ENCODE results near the gene CD93.

CD93 gene
- total RNA-seq, result 1.2 to 1.8 reads per million in 2 donors

- DNase-seq, result no peak
Observed at GRCh38 chr20:23086056-23086566, at the start of gene CD93. Gene CD93, minus strand, starts transcription at chr20:23086324. Its CDS starts 132 bp downstream, at chr20:23086192.

DNA sequence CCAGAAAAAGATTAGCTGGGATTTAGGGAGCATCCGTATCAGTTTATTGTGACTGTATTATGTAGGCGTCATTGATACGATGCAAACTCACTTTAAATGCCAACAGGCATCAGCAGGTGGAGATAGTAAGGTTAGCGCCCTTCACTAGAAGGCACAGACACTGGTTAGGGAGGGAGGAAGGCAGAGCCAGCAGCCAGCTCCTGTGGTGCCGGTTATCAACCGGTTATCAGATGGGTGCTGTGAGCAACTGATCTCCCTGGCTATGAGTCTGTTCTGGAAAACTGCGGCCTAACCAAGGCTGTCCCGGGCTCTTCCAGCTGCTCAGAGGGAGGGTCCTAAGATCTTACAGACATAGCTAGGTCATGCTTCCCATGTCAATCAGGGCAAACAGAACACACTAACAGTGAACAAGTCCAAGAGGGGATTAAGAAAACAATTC, 47.5 kb upstream of the CD93 start:
- no peak for DNase-seq

DNA sequence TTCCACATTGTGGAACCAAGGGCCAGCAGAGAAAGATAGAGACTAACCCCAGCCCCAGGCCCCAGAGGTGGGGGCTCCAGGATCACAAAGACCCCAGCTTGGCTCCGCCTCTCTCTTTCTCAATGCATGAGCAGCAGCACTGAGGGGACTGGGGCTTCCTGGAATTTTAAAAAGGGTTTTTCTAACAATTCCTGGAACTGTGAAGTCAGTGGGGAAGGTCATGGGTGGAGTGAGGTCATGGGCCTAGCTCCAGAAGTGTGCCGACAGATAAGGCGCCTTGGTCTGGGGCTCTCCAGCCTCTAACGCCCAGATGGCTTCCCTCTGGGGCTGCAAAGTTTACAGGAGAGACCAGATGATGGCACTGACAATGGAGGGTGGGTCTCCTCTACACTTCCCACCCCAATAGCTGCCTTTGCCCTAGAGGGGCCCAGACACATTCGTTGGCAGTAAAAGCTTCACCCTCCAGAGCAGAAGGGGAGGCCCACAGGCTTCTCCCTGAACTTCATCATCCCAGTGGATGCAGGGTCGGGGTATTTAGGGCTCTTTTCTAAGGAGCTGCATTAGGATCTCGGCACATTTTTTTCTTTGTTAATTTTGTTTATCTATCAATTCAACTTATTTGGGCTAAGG, 46.9 kb upstream of the CD93 start:
- no peak for DNase-seq

DNA sequence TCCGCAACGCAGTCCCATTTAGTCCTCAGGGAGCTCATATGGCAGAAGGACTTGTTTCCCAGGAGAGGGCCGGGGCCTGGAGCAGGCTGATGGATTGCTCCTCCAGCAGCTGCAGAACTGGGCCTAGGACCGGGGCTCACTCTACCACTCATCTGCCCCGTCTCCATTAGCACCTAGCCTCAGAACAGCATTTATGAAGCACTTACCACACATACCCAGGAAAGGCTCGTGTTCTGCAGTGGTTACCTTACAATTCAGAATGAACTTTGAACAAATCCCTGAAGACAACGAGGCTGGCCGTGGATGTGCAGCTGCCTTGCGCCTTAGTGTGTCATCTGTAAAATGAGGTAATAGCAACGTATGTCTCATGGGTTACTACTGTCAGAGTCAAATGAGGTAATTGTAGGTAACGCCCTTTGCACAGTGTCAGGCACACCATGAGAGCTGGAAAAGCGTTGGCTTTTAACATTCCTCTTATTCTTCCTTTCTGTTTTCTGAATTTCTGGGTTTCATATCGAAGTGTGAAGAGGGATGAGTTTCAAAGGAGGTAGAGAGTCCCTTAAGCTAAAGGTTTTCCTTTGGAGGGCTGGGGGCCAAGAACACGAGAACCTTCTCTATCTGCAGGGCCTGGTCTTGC, 46.3 kb upstream of the CD93 start:
- no peak for DNase-seq

DNA sequence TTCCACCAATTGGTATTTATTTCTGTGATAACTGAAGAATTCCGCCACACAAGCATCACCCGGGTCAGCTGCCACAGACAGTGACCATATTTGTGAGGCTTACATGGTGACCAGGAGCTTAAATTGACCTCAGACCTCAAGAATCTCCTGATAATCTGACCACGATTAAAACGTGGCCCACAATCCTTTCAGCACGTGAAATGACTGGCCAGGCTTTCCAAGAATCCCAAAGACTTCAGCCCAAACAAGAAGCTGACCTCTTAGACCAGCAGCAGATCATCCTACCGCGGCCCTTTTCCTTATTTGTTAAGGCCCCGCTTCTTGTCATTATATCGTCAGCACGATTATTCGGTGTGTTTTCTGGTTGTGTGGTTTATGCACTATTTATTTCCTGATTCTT, 45.6 kb upstream of the CD93 start:
- no peak for DNase-seq

- no peak for DNase-seq
Observed at GRCh38 chr20:23130622-23131140, 44.6 kb upstream of the CD93 start.

GRCh38 chr20:23129891-23130621, 43.9 kb upstream of the CD93 start:
- DNase-seq, result no peak

- no peak for DNase-seq
Observed at GRCh38 chr20:23129266-23129665, 43.1 kb upstream of the CD93 start.

- no peak for DNase-seq
Observed at GRCh38 chr20:23128461-23129125, 42.5 kb upstream of the CD93 start.

GRCh38 chr20:23127506-23128279, 41.6 kb upstream of the CD93 start:
- no peak for DNase-seq

DNA sequence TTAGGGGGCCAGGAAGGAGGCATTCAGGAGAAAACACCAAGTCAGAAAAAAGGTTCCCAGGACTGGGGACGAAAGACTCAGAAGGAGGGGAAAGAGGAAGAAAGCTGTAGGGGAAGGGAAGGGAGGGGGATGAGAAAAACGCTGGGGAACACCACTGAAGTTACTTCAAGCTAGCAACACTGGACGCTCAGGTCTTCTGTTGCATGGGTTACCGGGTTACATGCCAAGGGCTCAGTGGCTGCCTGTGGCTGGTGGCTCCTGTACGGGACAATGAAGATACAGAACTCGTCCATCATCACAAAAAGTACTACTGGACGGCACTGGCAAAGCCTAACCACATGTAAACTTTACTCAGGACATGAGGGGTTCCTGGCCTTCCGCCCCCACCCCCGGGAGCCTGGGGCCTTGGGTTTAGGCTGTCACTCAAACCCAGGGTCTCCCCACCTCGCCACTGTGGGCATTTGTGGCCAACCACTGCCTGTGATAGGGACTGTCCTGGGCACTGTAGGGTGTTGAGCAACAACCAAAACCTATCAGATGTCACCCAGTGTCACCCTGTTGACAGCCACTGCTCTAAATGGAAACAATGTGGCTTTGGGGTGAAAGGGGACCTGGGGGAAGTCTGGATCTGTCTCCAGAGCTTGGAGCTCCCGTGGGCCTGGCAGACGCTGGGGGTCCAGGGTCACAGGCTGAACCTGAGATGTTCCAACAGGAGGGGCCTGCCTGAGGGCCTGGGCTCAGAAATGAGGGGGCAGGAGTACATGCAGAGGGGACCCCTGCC, 40.3 kb upstream of the CD93 start:
- DNase-seq, result no peak

GRCh38 chr20:23125625-23126191, 39.6 kb upstream of the CD93 start:
- DNase-seq, result no peak

- DNase-seq, result no peak
Observed at GRCh38 chr20:23125159-23125558, 39.0 kb upstream of the CD93 start.

- DNase-seq, result no peak
Observed at GRCh38 chr20:23123886-23124285, 37.8 kb upstream of the CD93 start.

DNA sequence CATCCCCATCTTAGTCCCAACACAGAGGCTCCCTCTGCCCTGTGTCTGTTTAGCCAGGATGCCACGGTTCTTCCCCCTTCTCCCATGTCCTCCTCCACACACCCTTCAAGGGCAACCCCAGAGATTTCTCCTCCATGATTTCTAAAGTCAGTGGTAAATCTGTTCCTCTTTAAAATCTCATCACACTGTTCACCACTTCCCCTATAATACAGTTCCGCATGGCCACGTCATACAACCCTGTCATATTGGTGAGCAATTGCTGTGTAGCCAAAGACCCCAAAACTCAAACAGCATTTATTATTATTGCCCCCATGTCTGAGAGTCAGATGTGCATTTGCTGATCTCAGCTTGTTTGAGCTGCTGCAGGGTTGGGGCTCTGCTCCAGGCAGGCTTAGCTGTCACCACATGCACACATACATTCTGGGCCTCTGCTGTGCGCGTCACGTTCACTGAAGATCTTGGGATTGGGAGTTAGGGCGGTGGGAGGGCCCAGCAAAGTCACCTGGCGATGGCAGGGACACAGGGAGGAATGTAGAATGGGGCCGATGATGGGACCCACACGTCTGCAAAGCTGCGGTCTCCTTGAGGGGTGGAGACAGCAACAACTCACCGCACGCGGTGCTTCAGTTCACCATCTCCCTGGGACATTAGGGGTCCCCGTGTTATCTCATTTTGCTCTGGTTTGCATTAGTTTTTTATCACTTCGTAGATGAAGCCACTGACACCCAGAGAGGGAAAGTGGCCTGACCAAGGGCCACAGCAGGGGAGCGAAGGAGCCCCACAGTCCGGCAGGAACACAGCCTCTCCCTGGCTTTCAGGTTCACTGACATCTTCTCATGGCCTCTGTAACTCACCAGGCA, 36.9 kb upstream of the CD93 start:
- DNase-seq, result no peak

DNA sequence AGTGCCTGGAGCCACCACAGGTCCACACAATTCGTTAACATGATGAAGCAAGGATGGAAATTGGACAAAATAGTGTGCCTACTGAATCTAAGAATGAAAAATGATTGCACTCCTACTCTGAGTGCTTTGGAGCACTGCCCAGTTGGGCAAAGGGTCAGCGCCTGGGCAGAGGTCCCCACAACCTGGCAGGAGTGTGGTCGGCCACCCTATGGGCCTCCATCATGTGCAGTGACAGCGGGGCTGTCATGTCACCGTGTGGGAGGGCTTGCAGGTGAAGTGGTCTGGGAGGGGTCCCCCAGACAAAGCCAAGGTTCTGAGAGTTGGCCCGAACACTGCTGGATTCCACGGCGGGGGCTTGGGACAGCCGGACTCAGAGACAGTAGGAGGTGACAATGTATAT, 36.2 kb upstream of the CD93 start:
- DNase-seq, result no peak

GRCh38 chr20:23121751-23122320, 35.7 kb upstream of the CD93 start:
- DNase-seq, result no peak

- DNase-seq, result no peak
Observed at GRCh38 chr20:23120936-23121750, 35.0 kb upstream of the CD93 start.

DNA sequence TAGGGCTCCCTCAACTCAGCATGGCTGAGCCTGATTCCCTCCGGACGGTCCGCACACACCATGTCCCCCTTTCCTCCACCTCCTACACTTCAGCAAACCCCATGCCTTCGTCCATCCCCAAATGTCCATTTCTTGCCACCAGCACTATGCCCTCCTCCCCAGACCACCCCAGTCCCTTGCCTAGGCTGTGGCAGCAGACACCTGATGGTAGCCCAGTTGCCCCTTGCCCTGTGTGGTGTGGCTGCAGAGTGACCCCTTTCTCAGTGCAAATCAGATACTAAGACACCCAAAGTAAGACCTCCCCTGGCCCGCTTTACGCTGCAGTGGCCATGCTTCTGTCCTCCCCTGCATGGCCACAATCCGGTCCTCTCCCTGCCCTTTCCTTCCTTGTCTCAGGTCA, 34.1 kb upstream of the CD93 start:
- DNase-seq, result no peak

Data from activated gamma-delta T cell (primary cell).